Endothelial cell of umbilical vein (primary cell): ENCODE results near the gene SPNS2. TPM values are rescaled to one million over a fixed set of nuclear protein-coding genes. Genes with fewer than 3 reads are reported as not detected.

ENCODE experiments used
- BruUV-seq: library from RNA; stranded (reverse); fragments of 400-500 nt; replicated peaks from 2 replicates; lab custom pipeline; 2021; lab: Mats Ljungman, UMichigan
- CTCF ChIA-PET: fragments of 300-600, 350-600 bp; sonication (Branson Sonifier 250); formaldehyde crosslinking; loops from one replicate; lab custom pipeline; 2021; ENCODE audit warnings: antibody characterized with exemption, inconsistent platforms; lab: Charles Lee
- POLR2A ChIA-PET: fragments of 300-600, 350-600 bp; sonication (Branson Sonifier 250); formaldehyde crosslinking; loops from one replicate; lab custom pipeline; 2021; ENCODE audit warnings: antibody characterized with exemption, inconsistent platforms; lab: Charles Lee
- DNase-seq: peaks from one replicate; pipeline ENCODE4 v3.0.0-alpha.2; 2011; ENCODE audit warnings: low read depth, low spot score
- FAIRE-seq: peaks from 2 replicates; lab custom pipeline; 2011; peaks lifted over from hg19 to GRCh38; lab: Jason Lieb, UNC
- H2AFZ ChIP-seq: 2 replicates; pipeline ENCODE4 v1.6.0; 2012; ENCODE audit warnings: low read depth, low read length, control low read depth, inconsistent platforms
- H3K27ac ChIP-seq: 2 replicates; pipeline ENCODE4 v1.5.1; 2011; ENCODE audit warnings: low read depth, mild to moderate bottlenecking, control low read depth, low read length, moderate library complexity; ENCODE audit not compliant: insufficient read depth
- H3K27me3 ChIP-seq, 2 experiments: 2 replicates each; pipeline versions ENCODE4 v1.6.0 to v1.6.1; 2011; ENCODE audit warnings: low read length in 2 of 2, mixed read lengths in 1 of 2; ENCODE audit not compliant: control insufficient read depth in 2 of 2, insufficient read depth in 2 of 2
- H3K36me3 ChIP-seq, 2 experiments: 2 replicates in 1 of 2; 3 replicates in 1 of 2; pipeline ENCODE4 v1.5.1; 2011; ENCODE audit warnings: low read length in 2 of 2, mild to moderate bottlenecking in 1 of 2, moderate library complexity in 1 of 2; ENCODE audit not compliant: control insufficient read depth in 2 of 2, insufficient read depth in 2 of 2; ENCODE audit errors: extremely low read depth in 1 of 2
- H3K4me1 ChIP-seq: 3 replicates; pipeline ENCODE4 v1.5.1; 2011; ENCODE audit warnings: mild to moderate bottlenecking, low read length; ENCODE audit not compliant: control insufficient read depth, insufficient read depth; ENCODE audit errors: extremely low read depth
- H3K4me2 ChIP-seq: 2 replicates; pipeline ENCODE4 v1.6.1; 2011; ENCODE audit warnings: low read length, control low read depth, mixed read lengths; ENCODE audit not compliant: insufficient read depth
- H3K4me3 ChIP-seq, 3 experiments: fragments of 200-600 bp in 1 of 3; sonication (generic), shearing (Covaris generic) in 1 of 3; replicated peaks in 1 of 3; 2 replicates each; pipeline ENCODE4 v1.5.1; 2011 to 2016; ENCODE audit warnings: control low read depth in 3 of 3, low read length in 3 of 3, mild to moderate bottlenecking in 2 of 3, inconsistent platforms in 1 of 3, low read depth in 1 of 3, moderate library complexity in 1 of 3; ENCODE audit not compliant: insufficient read depth in 1 of 3
- H3K79me2 ChIP-seq: 2 replicates; pipeline ENCODE4 v1.6.0; 2012; ENCODE audit warnings: low read length, inconsistent platforms; ENCODE audit not compliant: control insufficient read depth, insufficient read depth
- H3K9ac ChIP-seq: replicated peaks from 2 replicates; pipeline ENCODE3; 2011; ENCODE audit warnings: low read length, control low read depth; ENCODE audit not compliant: insufficient read depth; ENCODE audit errors: extremely low read depth
- H3K9me1 ChIP-seq: replicated peaks from 3 replicates; pipeline ENCODE4 v1.6.0; 2011; ENCODE audit warnings: mild to moderate bottlenecking, low read length; ENCODE audit not compliant: control insufficient read depth, insufficient read depth; ENCODE audit errors: extremely low read depth
- H3K9me3 ChIP-seq: replicated peaks from 2 replicates; pipeline ENCODE4 v1.5.1; 2012; ENCODE audit warnings: low read length, inconsistent platforms; ENCODE audit not compliant: control insufficient read depth, insufficient read depth
- H4K20me1 ChIP-seq: replicated peaks from 2 replicates; pipeline ENCODE3; 2011; ENCODE audit warnings: mild to moderate bottlenecking, low read length; ENCODE audit not compliant: control insufficient read depth, insufficient read depth; ENCODE audit errors: extremely low read depth
- CTCF ChIP-seq, 2 donors: IDR thresholded peaks; 1 replicate in 1 of 2; 2 replicates in 1 of 2; pipeline ENCODE4 v1.5.1; 2011; ENCODE audit warnings: low read length in 2 of 2, mild to moderate bottlenecking in 2 of 2, moderate library complexity in 2 of 2, control low read depth in 1 of 2, inconsistent platforms in 1 of 2, low read depth in 1 of 2; ENCODE audit not compliant: insufficient read depth in 1 of 2; ENCODE audit errors: extremely low read depth in 1 of 2
- EZH2 ChIP-seq: IDR thresholded peaks from 2 replicates; pipeline ENCODE4 v1.6.1; 2012; ENCODE audit warnings: borderline replicate concordance, low read depth, mild to moderate bottlenecking, moderate library complexity, low read length, inconsistent platforms; ENCODE audit not compliant: severe bottlenecking
- FOS ChIP-seq: IDR thresholded peaks from 2 replicates; pipeline ENCODE4 v1.6.1; 2011; ENCODE audit warnings: mild to moderate bottlenecking, low read length, moderate library complexity, borderline replicate concordance; ENCODE audit not compliant: insufficient read depth
- GATA2 ChIP-seq: IDR thresholded peaks from 2 replicates; pipeline ENCODE4 v1.7.0; 2011; ENCODE audit warnings: low read depth, mild to moderate bottlenecking, moderate library complexity, mixed read lengths, low read length; ENCODE audit not compliant: insufficient read length, insufficient read depth
- JUN ChIP-seq: IDR thresholded peaks from 2 replicates; pipeline ENCODE4 v1.6.1; 2011; ENCODE audit warnings: borderline replicate concordance, low read depth; ENCODE audit not compliant: insufficient read length, insufficient read depth
- MAX ChIP-seq: IDR thresholded peaks from 2 replicates; pipeline ENCODE4 v1.6.1; 2011; ENCODE audit not compliant: insufficient read depth, insufficient read length
- MYC ChIP-seq: IDR thresholded peaks from one replicate; pipeline ENCODE4 v1.6.1; 2011; ENCODE audit warnings: mild to moderate bottlenecking, low read depth, low read length
- POLR2A ChIP-seq: IDR thresholded peaks from 2 replicates; pipeline ENCODE4 v1.6.1; 2012; ENCODE audit warnings: low read depth, mild to moderate bottlenecking, control low read depth, low read length
- POLR2AphosphoS5 ChIP-seq: IDR thresholded peaks from 2 replicates; pipeline ENCODE4 v1.6.1; 2012; ENCODE audit warnings: low read depth, mild to moderate bottlenecking, control low read depth, low read length, moderate library complexity; ENCODE audit not compliant: insufficient read depth
- dilution Hi-C: fragments of 300-500 bp; cut with MboI; formaldehyde crosslinking; loops from one replicate; pipeline ENCODE4 v1.15.0; 2019; ENCODE audit warnings: low sequenced_read_pairs; ENCODE audit not compliant: extremely low pct_ligation_motif_present
- intact Hi-C: fragments of 100-400 bp; cut with micrococcal nuclease; formaldehyde crosslinking; loops from one replicate; pipeline ENCODE4 v1.10.0; 2022
- polyA plus RNA-seq, 4 experiments: library from polyadenylated mRNA; depleted of rRNA in 3 of 4; stranded (reverse) in 3 of 4; unstranded in 1 of 4; fragments of >200 nt; gene quantifications; 2 replicates each; pipeline versions ENCODE4 v1.2.1 to v1.2.3, GENCODE V29; 2011 to 2012; ENCODE audit warnings: missing spikeins in 1 of 4
- total RNA-seq: library from RNA; stranded (reverse); gene quantifications from 2 replicates; pipeline ENCODE4 v1.2.3, GENCODE V29; 2021

SPNS2 gene
- total and polyA plus RNA-seq, 2 donors (not counting 3 experiments of a cell fraction or from before 2014, with no cell fraction given), result 70.2 to 77.3 TPM

GRCh38 chr17:4584101-4584916 lies 85.6 kb downstream of the SPNS2 start, which contains the start of gene SMTNL2:
Gene SMTNL2, plus strand, starts transcription at chr17:4584529. Its CDS starts 77 bp downstream, at chr17:4584606.
- Histone ChIP-seq H3K36me3 (no peaks in the 10 kb centered on the region), H3K4me2 (no peak within 1 kb of the TSS), H3K9me3 (no peaks in the 10 kb centered on the region), H3K4me1 (no peaks in the 10 kb centered on the region), H2AFZ (no peak within 1 kb of the TSS), H3K79me2 (no peaks in the 10 kb centered on the region), H3K27me3 (peaks cover 29 to 35% of the 10 kb centered on the region in 2 experiments), H4K20me1 (no peaks in the 10 kb centered on the region), H3K27ac (no peak within 1 kb of the TSS), H3K9ac (no peak within 1 kb of the TSS), H3K4me3 (peak within 1 kb of the TSS in 1 of 3 experiments; percentile 37), H3K9me1 (no peaks in the 10 kb centered on the region)
- TF ChIP-seq EZH2 (peak; percentile 81), MYC (no peak)
- CTCF ChIA-PET, result interaction anchor here (0.8 to 2.2 kb wide), 2 partner anchors 11 to 17 kb away, joined by 4 to 24 read pairs; no protein-coding TSS in a partner anchor
- FAIRE-seq (no peak), DNase-seq (no peak)
- no TSS peak for BruUV-seq
- dilution Hi-C loops, result no loop called here
- intact Hi-C loops, result no loop called here
- POLR2A ChIA-PET, result no interaction called here

DNA sequence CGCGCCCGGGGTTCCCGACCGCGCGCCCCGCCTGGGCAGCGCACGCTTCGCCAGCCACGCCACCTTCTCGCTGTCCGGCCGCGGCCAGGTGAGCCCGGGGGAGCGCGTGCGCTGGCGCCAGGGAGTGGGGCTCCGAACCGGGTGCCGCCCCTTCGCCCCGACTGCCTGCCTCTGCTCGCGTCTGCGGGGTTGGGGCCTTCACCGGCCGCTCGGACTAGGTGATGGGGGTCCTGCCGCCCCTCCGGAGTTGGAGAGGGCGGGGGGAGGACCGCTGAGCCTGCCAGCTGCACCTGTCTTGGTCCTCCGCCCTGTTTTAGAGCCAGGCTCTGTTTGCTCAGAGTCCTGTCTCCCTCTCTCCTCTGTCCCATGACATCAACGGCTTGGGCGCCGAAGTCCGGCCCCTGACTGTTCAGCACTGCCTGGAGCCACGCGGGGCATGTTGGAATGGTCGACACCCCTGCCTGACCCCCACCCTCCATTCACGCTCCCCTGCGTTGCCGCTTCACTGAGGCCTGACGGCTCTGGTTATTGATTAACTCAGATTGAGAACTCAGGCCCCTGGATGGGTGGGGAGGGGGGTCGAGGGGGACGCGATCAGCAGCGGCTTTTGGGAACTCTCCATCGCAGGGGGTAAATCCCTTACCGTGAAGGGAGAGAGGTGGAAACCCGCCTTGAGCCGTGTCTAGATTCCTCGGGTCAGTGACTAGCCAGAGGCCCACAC lies 86.4 kb downstream of the SPNS2 start:
- TF ChIP-seq POLR2A, result no peak
- no peak for TF ChIP-seq MYC
- TF ChIP-seq GATA2, result no peak
- no peak for TF ChIP-seq CTCF (IDR thresholded peaks at IDR 0.05; ENCODE audit: extremely low read depth in 1 of 2, insufficient read depth in 1 of 2, low read depth in 1 of 2, low read length in 2 of 2)
- TF ChIP-seq POLR2AphosphoS5, result no peak
- TF ChIP-seq EZH2, result no peak
- TF ChIP-seq JUN, result no peak
- no peak for TF ChIP-seq FOS
- no peak for TF ChIP-seq MAX
- no peaks in the 10 kb centered on the region for H3K79me2 ChIP-seq
- H3K9me3 ChIP-seq, result no peaks in the 10 kb centered on the region
- no peaks in the 10 kb centered on the region for H3K9me1 ChIP-seq
- H3K4me1 ChIP-seq, result no peaks in the 10 kb centered on the region
- intact Hi-C loops, result no loop called here
- CTCF ChIA-PET, result interaction anchor here (2.2 kb wide), 1 partner anchor 18 kb away, joined by 24 read pairs; no protein-coding TSS in a partner anchor
- BruUV-seq, result no TSS peak
- no peak overlapping the region for H3K4me3 ChIP-seq
- no peak overlapping the region for H2AFZ ChIP-seq
- no peak overlapping the region for H3K27ac ChIP-seq
- no peaks in the 10 kb centered on the region for H3K36me3 ChIP-seq
- POLR2A ChIA-PET, result no interaction called here
- no peak overlapping the region for H3K4me2 ChIP-seq
- FAIRE-seq (no peak), DNase-seq (no peak)
- dilution Hi-C loops, result no loop called here
- no peaks in the 10 kb centered on the region for H4K20me1 ChIP-seq
- no peak overlapping the region for H3K9ac ChIP-seq
- peaks cover 29 to 35% of the 10 kb centered on the region in 2 experiments for H3K27me3 ChIP-seq
